Endothelial cell of umbilical vein (primary cell): ENCODE results near the gene PLOD2. TPM values are rescaled to one million over a fixed set of nuclear protein-coding genes. Genes with fewer than 3 reads are reported as not detected.

Experiments
- BruUV-seq: library from RNA; stranded (reverse); fragments of 400-500 nt; replicated peaks from 2 replicates; lab custom pipeline; 2021; lab: Mats Ljungman, UMichigan
- CTCF ChIA-PET: fragments of 300-600, 350-600 bp; sonication (Branson Sonifier 250); formaldehyde crosslinking; loops from one replicate; lab custom pipeline; 2021; ENCODE audit warnings: antibody characterized with exemption, inconsistent platforms; lab: Charles Lee
- POLR2A ChIA-PET: fragments of 300-600, 350-600 bp; sonication (Branson Sonifier 250); formaldehyde crosslinking; loops from one replicate; lab custom pipeline; 2021; ENCODE audit warnings: antibody characterized with exemption, inconsistent platforms; lab: Charles Lee
- DNase-seq: peaks from one replicate; pipeline ENCODE4 v3.0.0-alpha.2; 2011; ENCODE audit warnings: low read depth, low spot score
- FAIRE-seq: peaks from 2 replicates; lab custom pipeline; 2011; peaks lifted over from hg19 to GRCh38; lab: Jason Lieb, UNC
- H2AFZ ChIP-seq: 2 replicates; pipeline ENCODE4 v1.6.0; 2012; ENCODE audit warnings: low read depth, low read length, control low read depth, inconsistent platforms
- H3K27ac ChIP-seq: 2 replicates; pipeline ENCODE4 v1.5.1; 2011; ENCODE audit warnings: low read depth, mild to moderate bottlenecking, control low read depth, low read length, moderate library complexity; ENCODE audit not compliant: insufficient read depth
- H3K27me3 ChIP-seq, 2 experiments: 2 replicates each; pipeline versions ENCODE4 v1.6.0 to v1.6.1; 2011; ENCODE audit warnings: low read length in 2 of 2, mixed read lengths in 1 of 2; ENCODE audit not compliant: control insufficient read depth in 2 of 2, insufficient read depth in 2 of 2
- H3K36me3 ChIP-seq, 2 experiments: 2 replicates in 1 of 2; 3 replicates in 1 of 2; pipeline ENCODE4 v1.5.1; 2011; ENCODE audit warnings: low read length in 2 of 2, mild to moderate bottlenecking in 1 of 2, moderate library complexity in 1 of 2; ENCODE audit not compliant: control insufficient read depth in 2 of 2, insufficient read depth in 2 of 2; ENCODE audit errors: extremely low read depth in 1 of 2
- H3K4me1 ChIP-seq: 3 replicates; pipeline ENCODE4 v1.5.1; 2011; ENCODE audit warnings: mild to moderate bottlenecking, low read length; ENCODE audit not compliant: control insufficient read depth, insufficient read depth; ENCODE audit errors: extremely low read depth
- H3K4me2 ChIP-seq: 2 replicates; pipeline ENCODE4 v1.6.1; 2011; ENCODE audit warnings: low read length, control low read depth, mixed read lengths; ENCODE audit not compliant: insufficient read depth
- H3K4me3 ChIP-seq, 3 experiments: fragments of 200-600 bp in 1 of 3; sonication (generic), shearing (Covaris generic) in 1 of 3; replicated peaks in 1 of 3; 2 replicates each; pipeline ENCODE4 v1.5.1; 2011 to 2016; ENCODE audit warnings: control low read depth in 3 of 3, low read length in 3 of 3, mild to moderate bottlenecking in 2 of 3, inconsistent platforms in 1 of 3, low read depth in 1 of 3, moderate library complexity in 1 of 3; ENCODE audit not compliant: insufficient read depth in 1 of 3
- H3K79me2 ChIP-seq: 2 replicates; pipeline ENCODE4 v1.6.0; 2012; ENCODE audit warnings: low read length, inconsistent platforms; ENCODE audit not compliant: control insufficient read depth, insufficient read depth
- H3K9ac ChIP-seq: replicated peaks from 2 replicates; pipeline ENCODE3; 2011; ENCODE audit warnings: low read length, control low read depth; ENCODE audit not compliant: insufficient read depth; ENCODE audit errors: extremely low read depth
- H3K9me1 ChIP-seq: replicated peaks from 3 replicates; pipeline ENCODE4 v1.6.0; 2011; ENCODE audit warnings: mild to moderate bottlenecking, low read length; ENCODE audit not compliant: control insufficient read depth, insufficient read depth; ENCODE audit errors: extremely low read depth
- H3K9me3 ChIP-seq: replicated peaks from 2 replicates; pipeline ENCODE4 v1.5.1; 2012; ENCODE audit warnings: low read length, inconsistent platforms; ENCODE audit not compliant: control insufficient read depth, insufficient read depth
- H4K20me1 ChIP-seq: replicated peaks from 2 replicates; pipeline ENCODE3; 2011; ENCODE audit warnings: mild to moderate bottlenecking, low read length; ENCODE audit not compliant: control insufficient read depth, insufficient read depth; ENCODE audit errors: extremely low read depth
- EZH2 ChIP-seq: IDR thresholded peaks from 2 replicates; pipeline ENCODE4 v1.6.1; 2012; ENCODE audit warnings: borderline replicate concordance, low read depth, mild to moderate bottlenecking, moderate library complexity, low read length, inconsistent platforms; ENCODE audit not compliant: severe bottlenecking
- FOS ChIP-seq: IDR thresholded peaks from 2 replicates; pipeline ENCODE4 v1.6.1; 2011; ENCODE audit warnings: mild to moderate bottlenecking, low read length, moderate library complexity, borderline replicate concordance; ENCODE audit not compliant: insufficient read depth
- GATA2 ChIP-seq: IDR thresholded peaks from 2 replicates; pipeline ENCODE4 v1.7.0; 2011; ENCODE audit warnings: low read depth, mild to moderate bottlenecking, moderate library complexity, mixed read lengths, low read length; ENCODE audit not compliant: insufficient read length, insufficient read depth
- JUN ChIP-seq: IDR thresholded peaks from 2 replicates; pipeline ENCODE4 v1.6.1; 2011; ENCODE audit warnings: borderline replicate concordance, low read depth; ENCODE audit not compliant: insufficient read length, insufficient read depth
- MYC ChIP-seq: IDR thresholded peaks from one replicate; pipeline ENCODE4 v1.6.1; 2011; ENCODE audit warnings: mild to moderate bottlenecking, low read depth, low read length
- POLR2A ChIP-seq: IDR thresholded peaks from 2 replicates; pipeline ENCODE4 v1.6.1; 2012; ENCODE audit warnings: low read depth, mild to moderate bottlenecking, control low read depth, low read length
- POLR2AphosphoS5 ChIP-seq: IDR thresholded peaks from 2 replicates; pipeline ENCODE4 v1.6.1; 2012; ENCODE audit warnings: low read depth, mild to moderate bottlenecking, control low read depth, low read length, moderate library complexity; ENCODE audit not compliant: insufficient read depth
- dilution Hi-C: fragments of 300-500 bp; cut with MboI; formaldehyde crosslinking; loops from one replicate; pipeline ENCODE4 v1.15.0; 2019; ENCODE audit warnings: low sequenced_read_pairs; ENCODE audit not compliant: extremely low pct_ligation_motif_present
- intact Hi-C: fragments of 100-400 bp; cut with micrococcal nuclease; formaldehyde crosslinking; loops from one replicate; pipeline ENCODE4 v1.10.0; 2022
- polyA plus RNA-seq, 4 experiments: library from polyadenylated mRNA; depleted of rRNA in 3 of 4; stranded (reverse) in 3 of 4; unstranded in 1 of 4; fragments of >200 nt; gene quantifications; 2 replicates each; pipeline versions ENCODE4 v1.2.1 to v1.2.3, GENCODE V29; 2011 to 2012; ENCODE audit warnings: missing spikeins in 1 of 4
- total RNA-seq: library from RNA; stranded (reverse); gene quantifications from 2 replicates; pipeline ENCODE4 v1.2.3, GENCODE V29; 2021
- TF ChIP-seq, protein P1 (sequence below): IDR thresholded peaks from 2 replicates; pipeline ENCODE4 v1.6.1; 2011; ENCODE audit not compliant: insufficient read depth, insufficient read length
- TF ChIP-seq, protein P2 (sequence below), 2 donors: IDR thresholded peaks; 1 replicate in 1 of 2; 2 replicates in 1 of 2; pipeline ENCODE4 v1.5.1; 2011; ENCODE audit warnings: low read length in 2 of 2, mild to moderate bottlenecking in 2 of 2, moderate library complexity in 2 of 2, control low read depth in 1 of 2, inconsistent platforms in 1 of 2, low read depth in 1 of 2; ENCODE audit not compliant: insufficient read depth in 1 of 2; ENCODE audit errors: extremely low read depth in 1 of 2

Gene PLOD2
- total and polyA plus RNA-seq, 2 donors (not counting 3 experiments of a cell fraction or from before 2014, with no cell fraction given): 36.1 to 193 TPM

DNA sequence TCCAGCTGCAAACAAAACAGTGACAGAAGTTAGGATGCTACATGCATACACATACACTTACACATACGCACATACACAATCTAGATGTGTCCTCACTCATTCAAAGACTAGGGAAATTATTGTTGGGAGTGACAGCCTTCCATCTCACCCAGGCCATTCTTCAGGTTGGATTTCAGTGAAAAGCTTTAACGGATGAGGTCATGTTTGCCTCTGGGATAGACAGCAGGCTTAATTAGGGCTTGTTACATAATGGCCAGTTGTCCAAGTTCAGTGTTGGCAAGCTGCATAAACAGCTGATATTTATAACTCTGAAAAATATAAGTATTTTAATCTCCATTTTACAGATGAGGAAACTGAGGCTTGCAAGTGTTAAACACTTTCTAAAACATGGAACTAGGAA lies 35.8 kb upstream of the PLOD2 start:
- BruUV-seq: no TSS peak
- H3K4me3 ChIP-seq: no peak overlapping the region
- H4K20me1 ChIP-seq: no peaks in the 10 kb centered on the region
- no peak overlapping the region for H2AFZ ChIP-seq
- no peaks in the 10 kb centered on the region for H3K9me1 ChIP-seq
- H3K4me2 ChIP-seq: no peak overlapping the region
- H3K27ac ChIP-seq: peak overlapping the region; percentile 0
- DNase-seq (no peak), FAIRE-seq (no peak)
- no peaks in the 10 kb centered on the region for H3K27me3 ChIP-seq
- H3K9me3 ChIP-seq: no peaks in the 10 kb centered on the region
- intact Hi-C loops: no loop called here
- H3K9ac ChIP-seq: no peak overlapping the region
- H3K79me2 ChIP-seq: no peaks in the 10 kb centered on the region
- peaks cover 45% of the 10 kb centered on the region for H3K4me1 ChIP-seq
- TF ChIP-seq POLR2AphosphoS5 (no peak), FOS (no peak), GATA2 (no peak), MYC (no peak), EZH2 (no peak), POLR2A (no peak), JUN (no peak)
- TF ChIP-seq, protein P1, sequence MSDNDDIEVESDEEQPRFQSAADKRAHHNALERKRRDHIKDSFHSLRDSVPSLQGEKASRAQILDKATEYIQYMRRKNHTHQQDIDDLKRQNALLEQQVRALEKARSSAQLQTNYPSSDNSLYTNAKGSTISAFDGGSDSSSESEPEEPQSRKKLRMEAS: no peak
- TF ChIP-seq, protein P2, sequence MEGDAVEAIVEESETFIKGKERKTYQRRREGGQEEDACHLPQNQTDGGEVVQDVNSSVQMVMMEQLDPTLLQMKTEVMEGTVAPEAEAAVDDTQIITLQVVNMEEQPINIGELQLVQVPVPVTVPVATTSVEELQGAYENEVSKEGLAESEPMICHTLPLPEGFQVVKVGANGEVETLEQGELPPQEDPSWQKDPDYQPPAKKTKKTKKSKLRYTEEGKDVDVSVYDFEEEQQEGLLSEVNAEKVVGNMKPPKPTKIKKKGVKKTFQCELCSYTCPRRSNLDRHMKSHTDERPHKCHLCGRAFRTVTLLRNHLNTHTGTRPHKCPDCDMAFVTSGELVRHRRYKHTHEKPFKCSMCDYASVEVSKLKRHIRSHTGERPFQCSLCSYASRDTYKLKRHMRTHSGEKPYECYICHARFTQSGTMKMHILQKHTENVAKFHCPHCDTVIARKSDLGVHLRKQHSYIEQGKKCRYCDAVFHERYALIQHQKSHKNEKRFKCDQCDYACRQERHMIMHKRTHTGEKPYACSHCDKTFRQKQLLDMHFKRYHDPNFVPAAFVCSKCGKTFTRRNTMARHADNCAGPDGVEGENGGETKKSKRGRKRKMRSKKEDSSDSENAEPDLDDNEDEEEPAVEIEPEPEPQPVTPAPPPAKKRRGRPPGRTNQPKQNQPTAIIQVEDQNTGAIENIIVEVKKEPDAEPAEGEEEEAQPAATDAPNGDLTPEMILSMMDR (IDR thresholded peaks at IDR 0.05; ENCODE audit: extremely low read depth in 1 of 2, insufficient read depth in 1 of 2, low read depth in 1 of 2, low read length in 2 of 2): no peak
- ChIA-PET POLR2A (no interaction called here), CTCF (interaction anchor here (0.6 to 3.9 kb wide), 6 partner anchors 7 to 134 kb away, joined by 3 to 50 read pairs (median 6); no protein-coding TSS in a partner anchor)
- peaks cover 4 to 12% of the 10 kb centered on the region in 2 experiments for H3K36me3 ChIP-seq
- dilution Hi-C loops: no loop called here
